HG02973 (cell line): Measurements from ENCODE around the gene RIMS1.

Experiments used
- ATAC-seq: cut with Tn5 transposase; IDR thresholded peaks from one replicate; pipeline ENCODE4 v1.9.1; 2021; ENCODE audit warnings: moderate library complexity; ENCODE audit not compliant: unreplicated experiment

Gene RIMS1

DNA sequence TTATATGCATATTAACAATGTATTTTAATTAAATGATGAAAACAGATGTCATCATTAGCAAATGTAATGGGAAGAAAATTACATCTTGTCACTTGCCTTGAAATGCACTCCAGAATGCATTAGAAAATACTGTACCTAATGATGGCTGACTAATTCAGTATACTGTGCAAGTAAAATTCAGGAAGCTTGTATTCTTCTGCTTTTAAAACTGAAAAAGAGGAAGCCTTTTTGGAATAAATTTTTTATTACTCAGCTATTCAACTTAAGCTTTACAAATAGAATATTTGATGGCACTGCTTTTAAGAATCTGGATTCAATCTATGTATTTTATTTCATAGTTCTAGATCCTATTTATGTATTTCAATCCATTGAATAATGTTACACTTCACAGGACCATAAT, 195.5 kb downstream of the RIMS1 start:
- ATAC-seq: no peak

DNA sequence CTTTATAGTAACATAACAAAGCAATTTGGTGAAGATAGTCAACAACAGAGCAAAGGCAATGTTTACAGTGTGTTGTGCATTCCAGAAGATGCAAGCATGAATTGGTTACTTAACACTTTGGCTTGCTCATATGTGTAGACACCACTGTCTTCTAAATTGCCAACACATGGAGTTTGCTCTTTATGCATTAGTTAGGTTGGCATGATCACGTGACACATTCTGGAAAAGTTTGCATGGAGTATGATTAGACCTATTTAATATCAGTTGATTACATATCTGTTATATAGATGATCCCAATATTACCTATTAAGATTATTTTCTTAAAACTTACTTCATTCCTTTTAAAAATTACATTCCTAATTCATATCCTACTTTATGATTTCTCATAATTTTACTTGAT, 197.6 kb downstream of the RIMS1 start:
- no peak for ATAC-seq

DNA sequence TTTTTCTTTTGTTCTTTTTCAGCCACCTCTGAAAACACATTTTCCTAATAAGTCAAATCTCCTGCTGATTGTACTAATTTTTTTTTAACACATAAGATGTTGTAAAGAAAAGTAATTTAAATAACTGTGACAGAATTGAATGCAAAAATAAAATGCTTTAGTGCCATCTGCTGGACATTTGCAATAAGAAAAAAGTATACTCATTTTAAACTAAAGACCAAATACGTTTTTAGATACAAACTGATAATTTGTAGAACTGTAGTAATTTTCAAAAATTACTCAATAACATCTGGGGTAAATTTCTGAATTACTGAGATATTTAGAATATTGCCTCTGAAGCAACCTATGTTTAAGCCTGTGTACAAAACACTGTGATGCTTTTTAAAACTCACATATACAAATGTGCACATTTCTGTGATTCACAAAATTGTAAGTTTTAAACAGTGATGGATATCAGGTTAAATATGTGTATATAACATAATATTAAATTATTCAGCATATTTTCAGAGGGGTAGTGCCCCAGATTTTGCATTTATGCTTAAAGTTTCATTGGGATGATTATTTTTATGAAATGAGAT, 198.7 kb downstream of the RIMS1 start:
- ATAC-seq: no peak

DNA sequence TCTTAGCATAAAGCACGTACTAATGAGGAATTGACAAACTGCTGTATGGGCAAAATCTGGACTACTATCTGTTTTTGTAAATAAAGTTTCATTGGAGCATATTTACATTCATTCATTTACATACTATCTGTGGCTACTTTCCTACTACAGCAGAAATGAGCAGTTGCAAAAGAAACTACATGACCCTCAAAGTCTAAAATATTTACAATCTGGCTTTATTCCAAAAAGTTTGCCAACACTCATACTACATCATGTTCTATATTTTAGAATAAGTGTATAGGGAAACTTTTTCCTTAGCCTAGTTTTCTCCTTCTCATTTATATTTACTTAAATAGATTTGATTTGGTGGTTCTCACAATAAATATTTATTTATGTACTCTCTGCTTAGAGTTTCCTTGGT, 208.2 kb downstream of the RIMS1 start:
- ATAC-seq: no peak

DNA sequence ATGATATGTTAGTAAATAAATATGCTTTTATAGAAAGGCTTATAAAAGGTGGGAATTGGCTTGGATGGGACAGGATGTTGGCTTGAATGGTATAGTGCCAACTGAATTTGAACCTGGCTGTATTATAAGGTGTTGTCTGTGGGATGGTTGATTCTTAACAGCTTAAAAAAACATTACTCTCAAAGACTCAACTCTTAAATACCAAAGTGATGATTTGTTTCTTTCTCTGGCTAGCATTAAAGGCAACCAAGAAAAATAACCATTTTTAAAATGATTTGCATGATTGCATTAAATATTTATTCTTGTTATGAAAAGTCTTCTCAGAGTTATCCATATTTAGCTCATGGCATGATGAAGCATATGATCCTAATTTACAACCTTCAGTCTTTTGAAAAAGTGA, 216.2 kb downstream of the RIMS1 start:
- ATAC-seq: no peak

DNA sequence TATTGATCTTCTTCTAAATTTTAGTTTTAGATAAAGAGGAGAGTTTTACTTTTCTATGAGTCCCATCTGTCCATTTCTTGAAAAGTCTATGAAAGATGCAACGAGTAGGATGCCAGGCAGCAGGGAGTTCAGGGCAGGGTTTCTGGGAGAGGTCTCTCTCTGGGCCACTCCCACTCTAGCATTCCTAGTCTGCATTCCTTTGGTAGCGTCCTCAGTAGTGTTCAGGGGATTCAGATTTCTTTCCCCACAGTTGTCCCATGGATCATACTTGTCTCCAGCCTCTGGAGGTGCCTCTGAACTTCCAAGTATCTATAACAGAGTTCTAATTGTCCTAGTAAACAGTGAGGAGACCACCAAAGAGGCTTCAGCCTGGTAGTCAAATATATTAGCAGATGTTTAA, 225.3 kb downstream of the RIMS1 start:
- ATAC-seq: no peak

DNA sequence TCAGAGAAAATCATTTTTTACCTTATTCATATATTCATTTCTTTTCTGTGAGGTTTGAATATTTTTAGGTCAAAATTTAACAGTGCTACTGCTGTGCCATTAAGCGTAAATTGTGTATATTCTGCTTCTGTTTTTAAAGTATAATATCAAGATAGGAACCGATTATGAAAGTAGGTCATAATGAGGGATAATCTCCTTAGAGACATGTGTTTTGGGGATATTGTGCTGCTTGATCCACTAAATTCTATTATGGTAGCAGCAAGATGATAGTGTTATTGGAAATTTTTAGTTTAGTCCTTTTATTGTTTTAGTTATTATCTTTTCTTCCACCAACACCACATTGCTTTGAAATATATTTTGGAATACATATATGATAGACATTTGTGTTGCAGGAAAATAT, 244.0 kb downstream of the RIMS1 start:
- no peak for ATAC-seq

DNA sequence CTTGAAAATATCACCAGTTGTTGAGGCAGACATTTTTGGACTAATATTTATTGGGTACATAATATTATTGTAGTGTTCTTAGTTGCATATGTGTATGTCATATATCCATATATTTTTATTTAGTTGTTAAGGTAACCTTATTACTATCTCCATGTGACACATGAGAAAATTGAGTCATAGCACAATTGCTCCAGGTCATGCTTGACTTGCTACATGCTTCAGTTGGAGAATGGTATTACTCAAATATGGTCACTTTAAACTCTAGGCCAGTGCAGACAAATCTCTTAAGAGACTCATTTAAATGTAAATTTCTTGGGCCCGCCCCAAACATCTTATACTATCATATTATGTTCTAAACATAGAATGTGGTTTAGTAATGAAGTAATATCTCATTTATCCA, 246.1 kb downstream of the RIMS1 start:
- ATAC-seq: no peak

DNA sequence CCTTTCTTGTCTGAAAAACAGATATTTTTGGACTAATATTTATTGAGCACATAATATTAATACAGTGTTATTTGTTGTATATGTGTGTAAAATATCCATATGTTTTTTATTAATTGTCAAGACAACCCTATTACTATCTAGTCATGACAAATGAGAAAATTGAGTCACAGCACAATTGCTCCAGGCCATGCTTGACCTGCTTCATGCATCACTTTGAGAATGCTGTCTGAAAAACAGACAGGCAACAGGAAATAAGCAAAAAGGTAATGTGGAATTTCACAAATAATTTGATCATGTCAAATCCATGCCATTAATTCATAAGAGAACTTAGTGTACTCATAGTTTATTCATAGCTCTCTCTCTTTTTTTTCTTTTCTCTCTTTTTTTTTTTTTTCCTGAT, 246.5 kb downstream of the RIMS1 start:
- ATAC-seq: no peak

DNA sequence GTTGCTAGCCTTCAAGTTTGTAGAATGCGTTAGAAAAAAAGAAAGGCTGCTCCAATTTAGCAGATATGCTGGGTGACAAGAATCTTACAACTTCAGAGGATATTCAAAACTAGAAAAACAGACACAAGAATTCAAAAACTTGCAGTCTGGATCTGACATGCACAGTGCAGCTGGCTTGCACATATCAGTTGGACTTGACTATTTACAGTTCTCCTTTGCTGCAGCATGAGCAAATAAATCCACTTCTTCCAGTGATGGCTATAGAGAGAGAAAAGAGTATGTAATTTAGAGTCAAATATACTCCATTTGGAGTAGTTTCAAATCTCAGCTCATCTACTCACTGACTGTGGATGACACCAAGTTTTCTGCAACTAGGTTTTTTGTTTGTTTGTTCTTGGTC, 247.0 kb downstream of the RIMS1 start:
- ATAC-seq: no peak

DNA sequence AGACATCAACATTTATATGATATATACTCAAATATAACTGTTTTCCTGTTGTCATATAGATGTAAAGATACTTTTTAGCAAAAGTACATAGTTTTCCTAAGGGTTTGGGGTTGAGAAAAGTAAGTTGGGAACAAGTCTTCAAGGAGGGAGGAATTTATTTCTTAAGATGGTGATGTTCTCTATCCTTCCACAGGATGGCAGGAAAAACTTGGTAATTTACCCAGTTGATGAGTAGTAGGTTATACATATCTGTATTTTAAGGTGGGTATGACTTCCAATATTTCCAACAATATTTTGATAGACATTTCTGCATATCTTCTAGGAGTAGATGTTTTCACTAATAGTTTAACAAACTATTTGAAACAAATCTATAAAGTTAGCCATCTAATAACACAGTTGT, 254.4 kb downstream of the RIMS1 start:
- no peak for ATAC-seq

DNA sequence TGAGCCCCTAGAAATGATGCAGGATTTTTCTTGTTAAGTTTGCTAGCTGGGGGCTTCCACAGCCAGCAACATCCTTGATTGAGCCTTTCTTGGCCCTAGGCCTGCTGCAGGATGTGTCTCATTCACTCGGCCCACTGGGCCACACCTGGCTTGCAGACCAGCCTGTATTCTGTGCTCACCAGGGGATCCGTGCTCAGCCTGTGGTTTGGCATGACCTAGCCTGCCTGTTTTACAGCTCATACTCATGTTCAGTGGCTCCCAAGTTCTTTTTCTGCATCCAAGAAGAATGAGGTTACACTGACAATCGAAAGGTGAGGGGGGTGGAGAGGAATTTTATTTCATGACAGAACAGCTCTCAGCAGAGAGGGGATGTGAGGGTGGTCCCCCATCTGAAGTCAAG, 263.4 kb downstream of the RIMS1 start:
- no peak for ATAC-seq

DNA sequence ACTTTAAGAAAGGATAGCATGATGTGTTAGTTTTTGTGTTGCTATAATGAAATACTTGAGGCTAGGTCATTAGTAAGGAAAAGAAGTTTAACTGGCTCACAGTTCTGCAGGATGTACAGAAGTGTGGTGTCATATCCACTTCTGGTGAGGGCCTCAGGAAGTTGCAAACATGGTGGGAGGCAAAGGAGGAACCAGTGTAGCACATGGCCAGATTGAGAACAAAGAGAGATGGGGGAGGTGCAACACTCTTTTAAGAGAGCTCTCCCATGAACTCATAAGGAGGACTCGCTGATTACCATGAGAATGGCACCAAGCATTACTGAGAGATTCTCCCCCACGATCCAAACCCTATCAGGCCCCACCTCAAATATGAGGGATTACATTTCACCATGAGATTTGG, 265.4 kb downstream of the RIMS1 start:
- ATAC-seq: no peak

DNA sequence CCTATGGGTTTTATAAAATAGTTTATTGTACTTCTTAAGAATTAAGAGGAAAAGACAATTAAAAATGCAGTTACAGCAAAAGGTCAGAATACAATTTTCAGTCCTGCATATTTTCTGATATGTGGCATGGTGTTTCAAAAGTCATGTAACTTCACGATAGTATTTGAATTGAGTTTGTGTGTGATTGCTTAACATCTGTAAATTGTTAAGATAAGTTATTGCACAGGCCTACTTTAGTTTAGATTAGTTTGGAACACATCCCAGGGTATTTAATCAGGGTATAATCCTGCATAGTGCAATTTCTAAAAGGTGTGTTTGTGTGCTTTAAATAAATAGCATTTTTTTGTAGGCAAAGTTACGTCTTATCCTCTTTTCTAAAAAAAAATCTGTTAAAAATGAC, 289.6 kb downstream of the RIMS1 start:
- ATAC-seq: no peak

DNA sequence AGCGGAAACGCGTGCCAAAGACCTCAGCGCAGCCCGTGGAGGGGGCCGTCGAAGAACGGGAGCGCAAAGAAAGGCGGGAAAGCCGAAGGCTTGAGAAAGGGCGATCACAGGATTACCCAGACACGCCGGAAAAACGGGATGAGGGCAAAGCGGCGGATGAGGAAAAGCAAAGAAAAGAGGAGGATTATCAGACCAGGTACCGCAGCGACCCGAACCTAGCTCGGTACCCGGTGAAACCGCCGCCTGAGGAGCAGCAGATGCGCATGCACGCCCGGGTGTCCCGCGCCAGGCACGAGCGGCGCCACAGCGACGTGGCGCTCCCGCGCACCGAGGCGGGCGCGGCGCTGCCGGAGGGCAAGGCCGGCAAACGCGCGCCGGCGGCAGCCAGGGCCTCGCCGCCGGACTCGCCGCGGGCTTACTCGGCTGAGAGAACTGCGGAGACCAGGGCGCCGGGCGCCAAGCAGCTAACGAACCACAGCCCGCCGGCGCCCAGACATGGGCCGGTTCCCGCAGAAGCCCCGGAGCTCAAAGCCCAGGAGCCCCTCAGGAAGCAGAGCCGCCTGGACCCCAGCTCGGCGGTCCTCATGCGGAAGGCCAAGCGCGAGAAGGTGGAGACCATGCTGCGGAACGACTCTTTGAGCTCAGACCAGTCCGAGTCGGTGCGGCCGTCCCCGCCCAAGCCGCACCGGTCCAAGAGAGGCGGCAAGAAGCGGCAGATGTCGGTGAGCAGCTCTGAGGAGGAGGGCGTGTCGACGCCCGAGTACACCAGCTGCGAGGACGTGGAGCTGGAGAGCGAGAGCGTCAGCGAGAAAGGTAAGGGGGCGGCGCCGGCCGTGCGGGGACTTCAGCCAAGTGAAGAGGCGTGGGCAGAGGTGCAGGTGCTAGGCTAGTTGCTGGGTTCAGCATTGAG, 296.2 kb downstream of the RIMS1 start:
- peak; percentile 71 for ATAC-seq

DNA sequence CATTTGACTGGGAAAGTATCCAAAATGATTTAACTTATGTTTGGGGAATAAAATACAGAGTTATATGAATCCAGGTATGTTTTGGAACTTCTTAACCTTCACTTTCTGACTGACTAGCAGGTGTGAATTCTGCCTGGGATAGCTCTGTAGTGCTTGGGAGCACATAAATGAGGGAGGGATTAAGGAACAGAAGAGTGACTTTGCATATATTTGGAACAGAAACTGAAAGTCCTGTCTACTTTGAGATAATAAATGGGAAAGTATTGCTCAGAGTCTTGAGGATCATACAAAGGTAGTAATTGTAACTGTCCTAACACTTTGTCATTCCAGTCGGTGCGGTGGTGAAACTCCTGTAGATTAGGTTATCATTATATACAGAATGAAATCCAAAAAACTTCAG, 317.6 kb downstream of the RIMS1 start:
- ATAC-seq: no peak

DNA sequence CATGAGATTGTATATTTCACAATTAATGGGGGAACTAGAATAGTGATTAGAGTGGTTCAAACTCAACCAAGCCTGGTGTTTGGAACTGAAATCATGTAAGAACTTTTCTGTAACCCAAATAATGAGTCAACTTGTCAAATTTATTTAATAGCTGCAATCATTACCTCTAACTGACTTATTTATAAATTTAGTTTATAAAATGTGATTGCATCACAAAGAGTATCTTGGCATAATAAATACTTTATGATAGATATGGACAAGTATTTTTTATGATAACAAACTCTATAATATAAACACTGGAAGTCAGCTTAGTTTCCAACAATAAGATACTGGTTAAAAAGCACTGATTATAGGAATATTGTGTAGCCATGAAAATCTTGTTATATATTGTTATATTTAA, 319.1 kb downstream of the RIMS1 start:
- ATAC-seq: no peak

DNA sequence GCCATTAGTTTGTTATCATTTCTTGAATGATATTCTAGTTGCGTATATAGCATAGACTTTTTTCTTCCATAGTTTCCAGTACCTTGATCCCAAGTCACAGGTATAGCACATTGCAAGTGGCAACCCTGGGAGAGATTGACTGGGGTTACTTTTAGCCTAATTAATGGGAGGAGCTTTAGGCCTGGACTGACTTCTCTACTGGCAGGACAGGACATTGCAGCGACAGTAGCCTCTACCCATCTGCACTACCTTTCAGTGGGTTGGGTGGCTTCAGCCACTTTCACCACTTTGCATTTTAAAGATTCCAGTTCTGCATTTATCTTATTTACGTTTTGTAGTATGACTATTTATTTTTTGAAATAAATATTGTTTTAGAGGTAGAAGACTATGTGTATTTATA, 320.3 kb downstream of the RIMS1 start:
- no peak for ATAC-seq

DNA sequence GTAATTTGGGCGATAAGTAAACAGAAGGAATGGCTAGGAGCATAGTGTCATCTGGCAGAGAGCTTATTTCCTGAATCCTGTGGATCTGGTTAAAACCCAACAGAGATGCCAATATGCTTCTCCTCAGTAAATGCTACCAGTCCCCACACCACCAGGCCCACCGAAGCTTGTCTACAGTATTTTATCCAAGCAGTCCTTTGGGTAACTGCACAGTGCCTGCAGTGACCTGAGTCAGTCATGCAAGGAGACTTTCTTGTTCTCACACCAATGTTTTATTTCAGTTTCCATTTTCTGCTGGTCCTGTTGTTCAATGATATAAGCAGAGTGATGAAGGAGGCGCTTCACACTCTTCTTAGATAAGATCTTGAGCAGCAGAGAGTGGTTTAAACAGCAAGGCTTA, 326.3 kb downstream of the RIMS1 start:
- ATAC-seq: no peak

DNA sequence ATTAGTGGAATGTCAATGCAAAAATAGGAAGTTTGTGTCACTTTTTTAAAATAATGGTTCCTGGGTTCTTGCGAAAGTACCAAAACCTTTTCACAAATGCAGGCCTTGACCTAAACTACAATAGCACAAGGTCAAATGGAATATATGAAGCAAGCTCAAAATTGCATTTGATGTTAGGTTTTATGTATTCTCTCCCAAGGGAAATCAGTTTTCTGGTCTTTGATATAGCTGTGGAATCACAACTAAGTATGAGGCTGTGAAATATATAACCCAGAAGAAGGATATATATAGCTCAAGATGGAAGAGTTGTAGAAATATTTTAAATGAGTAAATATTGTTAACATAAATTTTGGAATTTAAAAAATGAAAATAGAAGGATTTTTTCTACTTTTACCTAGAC, 327.3 kb downstream of the RIMS1 start:
- no peak for ATAC-seq

DNA sequence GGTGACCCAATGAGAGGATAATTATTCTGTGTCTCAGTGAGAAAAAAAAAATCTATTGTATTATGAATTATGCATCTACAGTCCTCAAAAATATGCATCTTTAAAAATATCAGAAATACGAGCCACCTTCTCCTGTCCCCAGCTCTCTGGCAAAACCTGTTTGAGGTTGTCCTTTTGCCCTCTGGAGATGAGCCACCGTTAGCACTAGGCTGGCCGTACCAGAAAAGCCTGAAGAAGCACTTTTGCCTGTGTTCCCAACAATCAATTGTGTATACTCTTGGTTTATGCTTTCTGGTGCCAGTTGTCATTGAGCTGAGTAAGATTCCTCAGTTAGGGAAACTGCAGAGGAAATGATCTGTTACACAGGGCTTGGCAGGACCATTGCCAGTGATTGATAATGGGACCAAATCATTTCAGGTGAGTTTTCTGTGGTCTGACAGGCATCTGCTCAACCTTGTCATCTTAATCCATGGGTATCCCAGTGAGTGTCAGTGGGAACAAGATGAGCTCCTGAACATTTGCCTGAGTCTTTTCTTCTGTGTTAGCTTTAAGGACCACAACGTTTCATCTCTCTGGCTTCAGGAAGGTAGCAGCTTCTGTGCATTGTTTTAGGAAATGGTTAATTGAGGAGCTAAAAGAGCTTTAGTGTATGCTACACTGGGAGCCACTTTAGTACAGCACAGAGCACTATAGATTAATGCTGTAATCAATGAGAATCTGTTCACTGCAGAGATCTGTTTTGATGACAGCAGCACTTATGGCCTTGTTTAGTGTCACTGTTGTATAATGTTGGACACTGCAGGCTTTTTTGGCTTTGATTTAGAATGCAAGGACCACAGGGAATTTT, 330.1 kb downstream of the RIMS1 start:
- no peak for ATAC-seq

DNA sequence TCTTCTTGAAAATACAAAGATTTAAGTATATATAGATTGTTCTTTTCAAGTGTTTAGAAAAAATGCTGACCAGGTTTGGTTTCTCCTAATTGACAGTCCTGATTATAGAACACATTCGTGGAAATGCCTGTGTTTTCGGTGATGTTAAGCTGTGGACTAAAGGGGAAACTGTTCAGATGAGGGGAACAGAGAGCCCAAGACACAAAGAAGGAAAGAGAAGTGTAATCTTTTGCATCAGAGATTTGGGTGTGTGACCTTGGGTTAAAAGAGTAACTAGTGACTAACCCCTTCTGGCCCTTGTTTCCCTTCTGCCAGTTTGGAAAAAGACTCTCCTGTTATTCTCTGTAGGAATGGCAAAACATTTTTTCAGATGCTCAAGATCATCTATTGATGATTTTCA, 331.3 kb downstream of the RIMS1 start:
- ATAC-seq: no peak
